GM21576 (cell line): ENCODE data around the gene CTNNA3.

Experiments used
- ATAC-seq: cut with Tn5 transposase; IDR thresholded peaks from one replicate; pipeline ENCODE4 v1.9.1; 2021; ENCODE audit warnings: mild to moderate bottlenecking, moderate library complexity; ENCODE audit not compliant: unreplicated experiment

Gene CTNNA3

DNA sequence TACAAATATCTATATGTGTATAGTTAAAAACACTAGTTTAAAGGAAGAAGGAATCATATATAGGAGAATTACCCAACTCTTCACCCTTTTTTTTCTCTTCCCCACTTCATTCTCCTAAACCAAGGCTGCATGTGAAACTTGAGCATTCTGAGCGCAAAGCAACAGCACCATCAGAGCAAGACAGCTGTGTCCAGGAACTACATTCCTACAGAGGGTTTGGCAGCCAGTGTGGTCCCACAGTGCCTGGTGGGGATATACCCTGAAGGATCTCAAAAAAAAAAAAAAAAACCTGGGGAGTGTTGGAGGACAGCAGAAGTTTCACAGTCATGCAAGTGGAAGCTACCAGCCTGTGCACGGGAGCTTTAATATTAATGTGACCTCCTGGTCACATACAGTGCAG lies 310.4 kb downstream of the CTNNA3 start:
- no peak for ATAC-seq

- ATAC-seq: no peak
These were observed 310.9 kb downstream of the CTNNA3 start for GRCh38 chr10:67385089-67385488.

DNA sequence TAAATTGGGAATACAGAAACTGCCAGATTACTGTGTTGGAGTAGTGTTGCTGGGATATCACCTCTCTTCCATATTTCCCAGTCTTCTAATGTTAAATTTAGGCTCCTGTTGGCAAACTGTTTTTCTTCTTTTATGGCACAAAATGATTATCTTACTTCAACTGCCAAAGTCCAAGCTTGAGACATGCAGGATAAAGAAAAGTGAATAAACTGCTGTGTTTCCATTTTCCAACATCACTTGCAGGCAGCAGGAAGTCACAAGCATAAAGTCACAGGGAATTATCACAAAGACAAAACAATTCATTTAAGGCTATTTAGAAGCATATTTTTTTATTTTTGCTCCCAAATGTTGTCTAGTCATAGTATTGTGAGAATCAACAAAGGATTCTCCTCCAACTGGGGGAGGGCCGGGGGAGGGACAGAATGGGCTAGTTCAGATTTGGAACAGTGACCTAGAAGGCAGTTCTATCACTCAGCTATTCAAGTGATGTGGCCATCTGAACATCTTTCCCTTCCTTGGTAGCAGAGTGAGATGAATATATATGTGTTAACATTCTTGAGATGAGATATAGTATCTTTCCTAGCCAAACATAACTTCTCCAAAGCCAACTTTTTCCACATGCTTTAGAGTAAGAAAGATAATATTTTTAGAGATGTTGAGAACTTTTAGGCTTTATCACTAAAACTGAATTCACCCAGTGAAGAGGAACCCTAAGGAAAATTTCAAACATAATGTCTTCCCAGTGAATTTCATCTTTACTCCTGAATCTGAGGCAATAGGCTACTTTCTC lies 364.7 kb downstream of the CTNNA3 start:
- ATAC-seq: no peak

DNA sequence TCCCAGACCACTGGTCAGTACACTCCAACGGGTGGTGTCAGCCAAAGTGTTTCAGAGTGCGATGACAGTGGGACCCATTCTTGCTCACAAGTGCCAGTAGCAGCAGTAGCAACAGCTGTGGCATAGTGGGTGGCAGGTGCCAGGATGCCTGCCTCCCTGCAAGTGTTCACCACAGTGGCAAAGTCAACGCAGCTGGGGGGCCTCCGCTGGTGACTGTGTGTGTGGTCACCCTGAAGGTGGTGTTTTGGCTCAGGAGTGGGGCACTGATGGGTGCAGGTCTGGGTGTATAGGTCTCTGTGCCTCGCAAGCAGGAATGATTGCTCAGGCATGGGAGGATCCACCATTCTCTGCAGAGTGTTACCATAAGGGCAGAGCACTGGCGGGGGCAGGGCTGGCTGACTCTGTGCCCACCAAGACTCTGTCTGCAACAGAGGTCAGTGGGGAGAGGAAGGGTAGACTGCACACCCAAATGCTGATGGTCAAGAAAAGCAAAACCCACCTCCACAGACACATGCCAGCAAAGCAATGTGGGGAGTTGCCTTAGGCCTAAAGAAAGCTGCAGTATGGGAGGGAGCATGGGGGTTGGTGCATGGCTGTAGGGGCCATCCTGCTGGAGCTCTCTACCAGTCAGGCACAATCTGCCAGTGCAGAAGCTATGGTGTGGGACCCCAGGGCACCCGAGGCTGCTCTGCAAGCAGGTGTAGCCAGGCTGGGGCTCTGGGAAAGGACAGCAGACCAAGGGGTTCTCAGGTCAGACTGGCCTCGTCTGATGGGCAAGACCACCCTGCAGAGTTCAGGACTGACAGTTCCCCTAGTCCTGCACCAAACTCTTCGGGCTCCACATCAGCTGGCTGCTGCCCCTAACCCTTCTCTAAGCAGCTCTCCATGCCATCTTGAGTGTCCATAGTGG lies 368.1 kb downstream of the CTNNA3 start:
- ATAC-seq: no peak

- no peak for ATAC-seq
These were observed 376.0 kb downstream of the CTNNA3 start for GRCh38 chr10:67319976-67320375.

DNA sequence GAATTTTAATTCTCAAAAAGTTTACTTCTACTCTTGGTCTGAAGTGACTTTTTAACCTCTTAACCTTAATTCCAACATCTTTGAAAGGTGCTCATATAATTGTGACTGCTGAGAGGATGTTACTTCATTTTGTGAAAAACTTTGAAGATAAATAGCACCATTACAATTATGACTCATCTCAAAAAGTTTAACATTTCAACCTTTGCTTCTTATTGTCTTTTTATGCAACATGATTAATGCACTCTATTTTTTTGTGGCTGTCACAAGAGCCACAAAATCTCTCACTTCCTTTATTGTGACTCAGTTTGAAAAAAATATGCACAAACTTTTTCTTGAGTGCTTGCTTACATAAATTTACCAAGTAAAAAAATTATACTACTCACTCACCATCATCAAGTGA lies 387.1 kb downstream of the CTNNA3 start:
- no peak for ATAC-seq

DNA sequence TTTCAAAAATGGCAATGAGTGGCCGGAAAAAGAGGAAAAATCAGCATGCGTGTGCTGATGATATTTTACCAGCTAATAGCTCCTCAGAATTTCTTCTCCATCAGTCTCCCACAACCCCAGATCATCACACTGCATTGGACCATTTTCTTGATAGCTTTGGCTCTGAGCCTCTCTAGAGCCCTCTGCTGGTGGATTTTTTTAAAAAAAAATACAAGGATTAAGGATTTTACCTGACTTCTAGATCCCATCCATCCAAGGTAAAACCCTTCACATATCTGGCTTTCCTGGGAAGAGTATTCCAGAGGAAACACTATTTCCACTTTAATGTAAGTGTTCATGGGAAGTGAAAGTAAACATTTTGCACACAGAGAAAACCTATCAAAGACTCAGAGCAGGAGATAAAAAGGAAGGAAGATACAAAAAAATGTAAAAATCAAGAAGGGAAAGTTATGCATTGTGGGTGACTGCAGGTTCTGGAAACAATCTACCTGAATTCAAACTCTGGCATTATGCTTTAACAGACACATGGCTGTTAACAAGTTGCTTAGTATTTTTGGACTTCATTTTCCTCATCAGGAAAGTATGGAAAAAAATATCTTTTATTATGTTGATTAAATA lies 389.3 kb downstream of the CTNNA3 start:
- ATAC-seq: no peak

- ATAC-seq: no peak
These were observed 393.3 kb downstream of the CTNNA3 start for GRCh38 chr10:67302701-67303100.

- ATAC-seq: no peak
These were observed 396.2 kb downstream of the CTNNA3 start for GRCh38 chr10:67299761-67300160.

DNA sequence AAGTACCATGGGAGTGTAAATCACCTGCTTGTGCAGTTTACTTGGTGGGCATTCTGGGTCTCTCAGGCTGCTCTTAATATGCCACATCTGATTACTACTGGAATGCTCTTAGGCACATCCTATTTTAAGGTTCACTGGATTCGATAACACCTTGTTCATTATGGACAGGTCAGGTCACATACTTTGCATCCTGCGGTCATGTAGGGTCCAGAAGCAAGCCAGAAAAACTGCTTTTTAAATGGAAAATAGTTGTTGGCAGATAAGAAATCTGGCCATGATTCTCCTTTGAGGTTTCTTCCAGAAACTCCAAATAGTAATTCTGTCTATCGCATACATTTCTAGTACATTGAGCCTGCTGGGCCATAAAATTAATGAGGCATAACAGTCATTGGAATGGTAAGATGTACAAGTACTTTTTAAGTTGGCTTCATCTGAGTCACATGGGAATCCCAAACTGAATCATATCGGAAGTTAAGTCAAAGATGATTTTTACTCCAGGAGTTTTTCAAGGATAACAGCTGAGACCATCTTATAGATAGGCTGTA lies 398.3 kb downstream of the CTNNA3 start:
- no peak for ATAC-seq

DNA sequence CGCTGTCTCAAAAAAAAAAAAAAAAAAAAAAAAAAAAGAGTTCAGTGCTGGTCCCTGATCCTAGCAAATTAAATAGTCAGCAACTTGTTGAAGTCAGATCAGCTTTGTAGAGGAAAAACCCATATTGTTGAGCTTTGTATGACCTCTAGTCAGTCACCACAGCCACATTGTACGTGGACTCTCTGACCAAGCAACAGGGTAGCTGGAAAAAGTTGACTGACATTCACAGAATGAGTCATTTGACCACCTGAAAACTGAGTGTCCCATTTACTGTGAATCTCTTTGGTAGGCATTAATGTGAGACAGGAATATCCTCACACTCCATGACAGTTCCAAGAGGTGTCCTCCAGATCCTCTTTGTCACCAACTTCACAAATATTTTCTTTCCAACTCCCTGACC lies 399.1 kb downstream of the CTNNA3 start:
- no peak for ATAC-seq

- no peak for ATAC-seq
These were observed 407.1 kb downstream of the CTNNA3 start for GRCh38 chr10:67288688-67289410.

GRCh38 chr10:67284589-67284988 lies 411.4 kb downstream of the CTNNA3 start:
- ATAC-seq: no peak

DNA sequence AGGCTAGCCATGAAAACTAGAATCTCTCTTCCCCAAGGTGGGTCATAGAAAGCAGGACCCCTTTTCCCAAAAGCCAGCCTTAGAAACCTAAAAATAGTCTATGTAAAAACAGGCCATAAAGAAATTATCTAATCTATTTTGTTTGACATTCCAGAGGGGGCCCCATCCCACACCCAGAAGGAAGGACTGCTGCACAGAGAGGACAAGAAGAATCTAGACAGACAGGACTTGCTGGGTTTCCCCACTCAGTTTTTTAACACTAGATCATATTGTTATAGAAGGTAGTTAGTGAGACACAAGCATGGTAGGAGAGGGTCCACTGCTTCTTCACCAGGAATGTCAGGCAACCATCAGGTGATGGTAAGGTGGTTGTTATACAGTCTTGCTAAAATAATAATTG lies 413.1 kb downstream of the CTNNA3 start:
- no peak for ATAC-seq

GRCh38 chr10:67280405-67280804 lies 415.6 kb downstream of the CTNNA3 start:
- no peak for ATAC-seq

DNA sequence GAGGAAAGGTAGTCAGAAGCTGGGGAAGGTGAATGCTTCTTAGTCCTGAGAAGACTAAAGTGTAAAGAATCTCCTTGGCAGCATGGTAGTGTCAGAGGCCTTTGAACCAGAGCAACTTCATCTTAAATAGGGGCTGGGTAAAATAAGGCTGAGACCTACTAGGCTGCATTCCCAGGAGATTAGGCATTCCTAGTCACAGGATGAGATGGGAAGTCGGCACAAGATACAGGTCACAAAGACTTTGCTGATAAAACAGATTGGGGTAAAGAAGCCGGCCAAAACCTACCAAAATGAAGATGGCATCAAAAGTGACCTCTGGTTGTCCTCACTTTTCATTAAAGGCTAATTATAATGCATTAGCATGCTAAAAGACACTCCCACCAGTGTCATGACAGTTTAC lies 418.6 kb downstream of the CTNNA3 start:
- no peak for ATAC-seq

- no peak for ATAC-seq
These were observed 426.2 kb downstream of the CTNNA3 start for GRCh38 chr10:67269828-67270227.

DNA sequence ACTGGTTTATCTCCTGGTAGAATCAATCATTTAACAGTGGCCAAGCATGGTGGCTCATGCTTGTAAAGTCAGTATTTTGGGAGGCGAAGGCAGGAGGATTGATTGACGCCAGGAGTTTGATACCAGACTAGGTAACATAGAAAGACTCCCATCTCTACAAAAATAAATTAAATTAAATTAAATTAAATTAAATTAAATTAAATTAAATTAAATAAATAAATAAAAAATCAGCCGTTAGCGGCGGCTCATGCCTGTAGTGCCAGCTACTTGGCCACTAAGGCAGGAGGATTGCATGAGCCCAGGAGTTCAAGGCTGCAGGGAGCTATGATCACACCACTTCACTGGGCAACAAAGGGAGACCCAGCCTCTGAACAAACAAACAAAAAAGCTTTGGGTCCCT lies 427.8 kb downstream of the CTNNA3 start:
- no peak for ATAC-seq

GRCh38 chr10:67262675-67263074 lies 433.3 kb downstream of the CTNNA3 start:
- peak; percentile 52 for ATAC-seq

- ATAC-seq: no peak
These were observed 434.6 kb downstream of the CTNNA3 start for GRCh38 chr10:67261300-67261797.
